ENCODE data around the gene RRP9.

RRP9 gene

DNA sequence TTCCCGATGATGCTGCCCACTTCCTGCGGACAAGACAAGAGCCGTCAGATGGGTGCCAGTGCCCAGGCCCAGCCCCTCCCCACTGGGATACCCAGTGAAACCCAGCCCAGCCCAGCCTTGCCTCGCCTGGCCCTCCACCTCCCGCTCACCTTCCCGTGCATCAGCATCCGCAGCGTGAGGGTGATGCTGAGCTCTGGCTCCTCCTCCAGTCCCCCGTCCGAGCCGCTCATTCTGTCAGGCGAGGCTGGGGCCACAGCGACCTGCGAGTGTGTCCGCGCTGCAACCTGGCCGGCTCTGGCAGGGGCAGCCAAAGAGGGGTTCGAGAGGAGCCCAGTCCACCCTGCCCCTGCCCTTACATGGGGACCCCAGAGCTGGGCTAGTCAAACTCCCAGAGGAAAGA is 19.3 kb upstream of the RRP9 start:
- no peak for DNase-seq (ENCODE audit: low read depth, low spot score)
- H3K9me3 ChIP-seq (ENCODE audit: low read depth, low read length): no peaks in the 10 kb centered on the region
- TF ChIP-seq POLR2AphosphoS5 (IDR thresholded peaks at IDR 0.05; ENCODE audit: borderline replicate concordance, low read depth, low read length) (no peak), FOXP2 (optimal IDR thresholded peaks at IDR 0.05; ENCODE audit: control extremely low read depth, extremely low read length, insufficient read depth) (no peak)
- no peaks in the 10 kb centered on the region for H3K36me3 ChIP-seq (ENCODE audit: insufficient read depth, low read length)
- H3K9ac ChIP-seq (ENCODE audit: insufficient read length): no peak overlapping the region
- no peak overlapping the region for H3K27ac ChIP-seq
- H3K4me3 ChIP-seq: no peak overlapping the region

DNA sequence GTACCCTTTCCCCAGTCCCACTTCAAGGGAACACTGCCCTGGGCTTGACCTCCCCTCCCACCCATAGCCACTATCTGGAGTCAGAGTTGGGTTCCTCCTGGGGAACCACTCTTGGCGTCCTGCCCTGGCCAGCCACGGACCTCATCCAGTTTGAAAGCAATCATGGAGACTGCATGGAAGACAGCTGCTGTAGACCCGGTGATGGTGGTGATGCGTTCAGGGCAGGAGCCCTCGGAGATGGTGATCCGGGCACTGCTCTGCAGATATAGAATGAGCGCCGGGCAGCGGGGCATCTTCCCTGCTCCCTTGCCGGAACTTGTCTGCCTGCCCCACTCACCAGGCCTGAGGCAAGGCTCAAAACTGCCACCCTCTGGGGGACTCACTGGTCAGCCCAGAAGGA is 18.7 kb upstream of the RRP9 start:
- no peak for TF ChIP-seq POLR2AphosphoS5 (IDR thresholded peaks at IDR 0.05; ENCODE audit: borderline replicate concordance, low read depth, low read length)
- TF ChIP-seq EZH2 (IDR thresholded peaks at IDR 0.05): no peak
- TF ChIP-seq FOXP2 (optimal IDR thresholded peaks at IDR 0.05; ENCODE audit: control extremely low read depth, extremely low read length, insufficient read depth): no peak
- Histone ChIP-seq H3K4me3 (no peak overlapping the region), H3K36me3 (ENCODE audit: insufficient read depth, low read length) (no peaks in the 10 kb centered on the region)

DNA sequence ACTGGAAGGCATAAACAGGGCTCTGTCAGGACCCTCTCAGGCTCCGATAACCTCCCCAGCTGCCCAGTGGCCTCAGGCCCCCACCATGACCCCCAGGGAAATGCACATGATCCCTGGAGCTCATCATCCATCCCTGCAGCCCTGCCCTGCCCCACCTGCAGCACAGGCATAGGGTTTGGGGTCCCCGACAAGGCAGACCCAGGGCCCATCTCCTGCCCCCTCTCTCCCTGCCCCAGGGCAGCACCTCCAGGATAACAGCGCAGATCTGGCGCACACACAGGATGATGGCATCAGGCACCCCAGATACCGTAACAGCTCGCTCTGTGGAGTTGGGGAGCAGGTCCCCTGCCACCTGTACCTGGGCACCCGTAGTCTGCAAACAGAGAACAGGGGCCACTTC is 17.9 kb upstream of the RRP9 start:
- no peak overlapping the region for H3K27ac ChIP-seq
- H3K9ac ChIP-seq (ENCODE audit: insufficient read length): no peak overlapping the region
- no peaks in the 10 kb centered on the region for H3K36me3 ChIP-seq (ENCODE audit: insufficient read depth, low read length)
- H3K4me3 ChIP-seq: no peak overlapping the region
- TF ChIP-seq EZH2 (IDR thresholded peaks at IDR 0.05): no peak
- no peak for DNase-seq (ENCODE audit: low read depth, low spot score)
- H3K9me3 ChIP-seq (ENCODE audit: low read depth, low read length): no peaks in the 10 kb centered on the region

More for the DNA sequence above, 18.7 kb upstream of the RRP9 start:
- no peak for DNase-seq (ENCODE audit: low read depth, low spot score)
- no peak overlapping the region for H3K9ac ChIP-seq (ENCODE audit: insufficient read length)
- H3K27ac ChIP-seq: no peak overlapping the region
- no peaks in the 10 kb centered on the region for H3K9me3 ChIP-seq (ENCODE audit: low read depth, low read length)

DNA sequence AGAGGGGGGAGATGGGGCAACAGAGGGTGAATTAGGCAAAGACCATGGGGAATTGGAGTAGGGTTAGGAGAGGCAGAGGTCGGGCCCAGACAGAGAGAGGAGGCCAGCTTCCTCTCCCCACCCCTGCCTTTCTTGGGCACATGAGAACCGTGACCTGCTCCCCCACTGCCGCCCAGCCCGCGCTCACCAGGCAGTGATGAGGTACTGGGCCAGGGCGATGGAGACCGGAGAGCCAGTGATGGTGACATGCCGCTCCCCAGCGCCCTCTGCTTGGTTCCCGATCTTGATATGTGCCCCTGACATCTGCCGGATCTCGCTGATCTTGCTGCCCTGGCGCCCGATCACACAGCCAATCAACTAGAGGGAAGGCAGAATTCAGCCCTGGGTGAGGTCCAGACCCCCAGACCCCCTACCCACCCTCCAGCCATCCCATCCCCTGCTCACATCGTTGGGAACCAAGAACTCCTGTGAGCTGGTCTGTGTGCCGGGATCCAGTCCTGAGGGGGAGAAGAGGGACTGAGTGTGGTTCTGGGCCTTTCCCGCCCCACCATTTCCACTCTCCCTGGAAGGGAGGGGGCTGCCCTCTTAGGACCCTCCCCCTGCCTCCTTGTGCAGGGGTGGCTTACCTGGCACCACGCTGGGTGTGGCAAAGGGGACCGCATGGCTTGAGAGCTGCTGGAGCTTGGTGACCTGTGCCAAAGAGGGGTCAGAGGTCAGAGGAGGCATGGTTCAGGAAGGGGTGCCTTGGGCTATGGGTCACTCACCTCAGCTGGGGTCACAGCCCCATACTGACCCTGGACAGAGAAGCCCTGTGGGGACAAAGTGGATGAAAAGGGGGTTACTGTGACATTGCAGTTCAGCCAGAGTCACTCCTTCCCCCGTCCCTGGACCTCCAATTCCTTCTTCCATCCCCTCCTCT is 17.2 kb upstream of the RRP9 start:
- Histone ChIP-seq H3K4me3 (no peak overlapping the region), H3K36me3 (ENCODE audit: insufficient read depth, low read length) (no peaks in the 10 kb centered on the region), H3K9me3 (ENCODE audit: low read depth, low read length) (no peaks in the 10 kb centered on the region), H3K27ac (no peak overlapping the region), H3K9ac (ENCODE audit: insufficient read length) (no peak overlapping the region)
- no peak for DNase-seq (ENCODE audit: low read depth, low spot score)
- no peak for TF ChIP-seq POLR2AphosphoS5 (IDR thresholded peaks at IDR 0.05; ENCODE audit: borderline replicate concordance, low read depth, low read length)

DNA sequence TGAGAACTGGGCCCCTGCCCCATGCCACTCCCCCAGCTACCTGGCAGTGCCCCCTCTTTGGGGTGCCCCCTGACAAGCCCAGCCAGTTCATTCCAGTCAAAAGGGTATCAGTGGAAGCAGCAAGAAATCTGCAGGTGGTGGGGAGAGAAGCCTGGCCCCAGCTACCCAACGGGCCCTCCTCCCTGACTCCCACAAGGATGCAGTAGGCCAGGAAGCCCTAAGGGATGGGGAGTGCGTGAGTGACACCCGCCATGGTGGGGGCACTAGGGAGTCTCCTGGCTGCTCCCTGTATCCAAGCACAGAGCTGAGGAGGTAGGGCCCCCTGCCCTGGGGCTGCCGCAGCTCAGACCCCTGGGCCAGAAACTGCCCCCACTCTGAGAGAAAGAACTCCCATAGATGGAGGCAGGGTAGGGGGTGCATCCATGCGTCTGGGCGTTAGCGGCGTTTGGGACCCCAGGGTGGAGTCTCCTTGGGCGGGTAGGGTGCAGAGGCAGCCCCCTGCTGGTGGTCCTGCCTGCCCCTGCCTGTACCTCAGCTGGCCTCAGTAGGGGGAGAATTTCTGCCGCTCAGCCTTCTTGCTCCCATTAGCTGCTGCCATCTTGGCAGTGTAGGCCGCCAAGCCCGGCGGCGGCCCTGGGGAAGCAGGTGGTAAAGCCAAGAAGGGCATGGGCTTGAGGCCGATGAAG is 16.0 kb upstream of the RRP9 start:
- Histone ChIP-seq H3K36me3 (ENCODE audit: insufficient read depth, low read length) (no peaks in the 10 kb centered on the region), H3K9me3 (ENCODE audit: low read depth, low read length) (no peaks in the 10 kb centered on the region), H3K9ac (ENCODE audit: insufficient read length) (no peak overlapping the region), H3K27ac (no peak overlapping the region), H3K4me3 (no peak overlapping the region)
- TF ChIP-seq EZH2 (IDR thresholded peaks at IDR 0.05) (no peak), FOXP2 (optimal IDR thresholded peaks at IDR 0.05; ENCODE audit: control extremely low read depth, extremely low read length, insufficient read depth) (no peak), POLR2AphosphoS5 (IDR thresholded peaks at IDR 0.05; ENCODE audit: borderline replicate concordance, low read depth, low read length) (no peak)
- no peak for DNase-seq (ENCODE audit: low read depth, low spot score)

DNA sequence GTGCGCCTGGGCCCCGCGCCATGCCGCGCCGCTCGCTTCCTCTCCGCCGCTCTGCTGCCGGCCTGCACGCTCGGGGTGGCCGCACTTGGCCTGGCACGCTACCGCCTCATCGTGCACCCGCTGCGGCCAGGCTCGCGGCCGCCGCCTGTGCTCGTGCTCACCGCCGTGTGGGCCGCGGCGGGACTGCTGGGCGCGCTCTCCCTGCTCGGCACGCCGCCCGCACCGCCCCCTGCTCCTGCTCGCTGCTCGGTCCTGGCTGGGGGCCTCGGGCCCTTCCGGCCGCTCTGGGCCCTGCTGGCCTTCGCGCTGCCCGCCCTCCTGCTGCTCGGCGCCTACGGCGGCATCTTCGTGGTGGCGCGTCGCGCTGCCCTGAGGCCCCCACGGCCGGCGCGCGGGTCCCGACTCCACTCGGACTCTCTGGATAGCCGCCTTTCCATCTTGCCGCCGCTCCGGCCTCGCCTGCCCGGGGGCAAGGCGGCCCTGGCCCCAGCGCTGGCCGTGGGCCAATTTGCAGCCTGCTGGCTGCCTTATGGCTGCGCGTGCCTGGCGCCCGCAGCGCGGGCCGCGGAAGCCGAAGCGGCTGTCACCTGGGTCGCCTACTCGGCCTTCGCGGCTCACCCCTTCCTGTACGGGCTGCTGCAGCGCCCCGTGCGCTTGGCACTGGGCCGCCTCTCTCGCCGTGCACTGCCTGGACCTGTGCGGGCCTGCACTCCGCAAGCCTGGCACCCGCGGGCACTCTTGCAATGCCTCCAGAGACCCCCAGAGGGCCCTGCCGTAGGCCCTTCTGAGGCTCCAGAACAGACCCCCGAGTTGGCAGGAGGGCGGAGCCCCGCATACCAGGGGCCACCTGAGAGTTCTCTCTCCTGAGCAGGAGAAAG is 14.4 kb upstream of the RRP9 start:
- no peak overlapping the region for H3K4me3 ChIP-seq

DNA sequence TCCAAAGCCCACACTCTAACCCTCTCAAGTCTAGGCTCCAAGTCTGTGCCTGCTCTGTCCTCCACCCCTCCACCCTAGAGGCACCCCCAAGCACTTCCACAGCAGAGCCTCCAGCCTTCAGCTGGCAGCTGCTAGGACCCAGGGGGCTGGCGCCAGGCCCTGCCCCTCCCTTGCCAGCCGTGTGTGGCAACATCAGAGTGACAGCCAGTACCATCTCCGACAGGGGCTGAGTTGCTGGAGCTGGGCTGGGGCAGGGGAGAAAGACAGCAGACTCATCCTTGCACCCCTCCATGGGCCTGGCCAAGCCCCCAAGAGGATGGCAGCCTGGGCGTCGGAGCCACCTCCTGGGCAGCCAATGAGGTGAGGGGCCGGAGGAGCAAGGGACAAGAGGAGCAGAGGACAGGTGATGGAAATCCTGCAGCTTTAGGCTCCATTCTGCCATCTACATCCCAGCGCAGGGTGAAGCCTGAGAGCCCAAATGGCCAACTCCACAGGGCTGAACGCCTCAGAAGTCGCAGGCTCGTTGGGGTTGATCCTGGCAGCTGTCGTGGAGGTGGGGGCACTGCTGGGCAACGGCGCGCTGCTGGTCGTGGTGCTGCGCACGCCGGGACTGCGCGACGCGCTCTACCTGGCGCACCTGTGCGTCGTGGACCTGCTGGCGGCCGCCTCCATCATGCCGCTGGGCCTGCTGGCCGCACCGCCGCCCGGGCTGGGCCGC is 13.6 kb upstream of the RRP9 start, which contains the start of gene GPR62:
Gene GPR62 (plus strand): TSS at position 207 of the 718 bp plus-strand sequence. CDS start 272 bp downstream, at position 479.
- no peak for TF ChIP-seq POLR2AphosphoS5 (IDR thresholded peaks at IDR 0.05; ENCODE audit: borderline replicate concordance, low read depth, low read length)
- DNase-seq (ENCODE audit: low read depth, low spot score): no peak
- H3K36me3 ChIP-seq (ENCODE audit: insufficient read depth, low read length): no peaks in the 10 kb centered on the region
- no peak within 1 kb of the TSS for H3K4me3 ChIP-seq
- H3K9ac ChIP-seq (ENCODE audit: insufficient read length): no peak within 1 kb of the TSS
- H3K27ac ChIP-seq: no peak within 1 kb of the TSS
- no peaks in the 10 kb centered on the region for H3K9me3 ChIP-seq (ENCODE audit: low read depth, low read length)

More for the DNA sequence above, 14.4 kb upstream of the RRP9 start:
- no peak for TF ChIP-seq FOXP2 (optimal IDR thresholded peaks at IDR 0.05; ENCODE audit: control extremely low read depth, extremely low read length, insufficient read depth)
- TF ChIP-seq POLR2AphosphoS5 (IDR thresholded peaks at IDR 0.05; ENCODE audit: borderline replicate concordance, low read depth, low read length): no peak
- TF ChIP-seq EZH2 (IDR thresholded peaks at IDR 0.05): no peak
- DNase-seq (ENCODE audit: low read depth, low spot score): no peak
- no peaks in the 10 kb centered on the region for H3K9me3 ChIP-seq (ENCODE audit: low read depth, low read length)
- no peak overlapping the region for H3K27ac ChIP-seq
- H3K36me3 ChIP-seq (ENCODE audit: insufficient read depth, low read length): no peaks in the 10 kb centered on the region
- no peak overlapping the region for H3K9ac ChIP-seq (ENCODE audit: insufficient read length)

DNA sequence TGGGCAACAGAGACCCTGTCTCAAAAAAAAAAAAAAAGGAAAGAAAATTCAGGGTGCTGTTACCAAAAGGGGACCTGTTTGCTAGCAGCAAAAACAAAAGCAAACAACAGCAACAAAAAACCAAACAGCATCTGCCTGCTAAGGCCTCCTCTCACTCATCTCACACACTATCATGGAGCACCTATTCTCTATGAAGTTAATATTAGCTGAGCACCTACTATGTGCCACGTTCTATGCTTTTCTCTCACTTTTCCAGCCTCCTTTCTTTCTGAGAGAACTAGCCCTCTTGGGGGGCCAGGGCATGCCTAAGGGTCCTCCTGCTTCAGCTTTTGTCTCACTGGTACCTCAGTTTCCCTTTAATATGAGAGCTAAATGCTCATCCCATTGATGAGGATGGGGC is 13.0 kb upstream of the RRP9 start:
- H3K9me3 ChIP-seq (ENCODE audit: low read depth, low read length): no peaks in the 10 kb centered on the region
- no peak overlapping the region for H3K4me3 ChIP-seq
- no peak for DNase-seq (ENCODE audit: low read depth, low spot score)
- no peaks in the 10 kb centered on the region for H3K36me3 ChIP-seq (ENCODE audit: insufficient read depth, low read length)
- H3K27ac ChIP-seq: no peak overlapping the region
- H3K9ac ChIP-seq (ENCODE audit: insufficient read length): no peak overlapping the region
- TF ChIP-seq FOXP2 (optimal IDR thresholded peaks at IDR 0.05; ENCODE audit: control extremely low read depth, extremely low read length, insufficient read depth) (no peak), POLR2AphosphoS5 (IDR thresholded peaks at IDR 0.05; ENCODE audit: borderline replicate concordance, low read depth, low read length) (no peak), EZH2 (IDR thresholded peaks at IDR 0.05) (no peak)

All from SK-N-MC (cell line).